Endometrium (tissue), 2 donors: Measurements from ENCODE around the gene KDM3B.
"Not testable (repeated sequence)": the region's sequence is repeated elsewhere in the genome, so short reads cannot be mapped to it uniquely, and the experiment has no call there.

ENCODE experiments used
- FAIRE-seq: peaks from 2 replicates; lab custom pipeline; 2012; peaks lifted over from hg19 to GRCh38; lab: Jason Lieb, UNC
- donor health status: control.
- donor health status: control.

The KDM3B gene

DNA sequence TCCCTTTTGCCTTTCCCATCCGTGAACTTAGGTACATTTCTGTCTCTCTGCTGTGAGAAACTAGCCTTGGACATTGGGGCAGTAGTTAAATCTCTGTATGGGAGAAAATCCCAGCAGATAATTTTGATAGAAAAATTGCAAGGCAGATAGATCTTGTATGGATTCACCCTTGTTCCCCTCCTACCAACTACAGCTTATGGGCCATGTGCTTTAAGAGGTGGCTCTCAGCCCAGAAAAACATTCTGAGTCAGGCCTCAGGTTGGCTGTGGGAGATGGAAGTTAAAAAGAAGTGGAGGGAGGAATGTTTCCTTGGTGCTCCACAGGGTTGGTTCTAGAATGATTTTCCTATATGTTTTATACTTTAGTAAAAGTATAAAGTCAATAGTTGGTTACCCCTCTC, 1.4 kb upstream of the KDM3B start:
- no peak for FAIRE-seq

DNA sequence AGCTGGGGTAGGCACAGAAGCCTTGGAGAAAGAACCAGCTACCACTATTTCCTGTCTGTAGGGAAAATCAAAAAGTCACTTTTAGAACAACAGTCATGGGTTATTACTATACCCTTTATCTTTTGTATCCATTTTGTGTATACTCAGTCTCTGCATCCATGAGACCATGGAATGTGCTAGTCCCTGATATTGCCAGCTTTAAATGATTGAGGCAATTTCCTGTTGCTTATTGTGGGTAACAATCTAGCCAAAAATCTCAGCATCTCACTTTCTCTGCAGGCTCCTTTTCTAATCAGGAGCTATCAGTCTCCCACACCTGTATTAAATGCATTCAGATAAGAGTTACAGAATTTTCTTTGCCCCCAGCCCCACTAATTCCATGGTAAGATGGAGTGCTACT, 968 bp upstream of the KDM3B start:
- no peak for FAIRE-seq

DNA sequence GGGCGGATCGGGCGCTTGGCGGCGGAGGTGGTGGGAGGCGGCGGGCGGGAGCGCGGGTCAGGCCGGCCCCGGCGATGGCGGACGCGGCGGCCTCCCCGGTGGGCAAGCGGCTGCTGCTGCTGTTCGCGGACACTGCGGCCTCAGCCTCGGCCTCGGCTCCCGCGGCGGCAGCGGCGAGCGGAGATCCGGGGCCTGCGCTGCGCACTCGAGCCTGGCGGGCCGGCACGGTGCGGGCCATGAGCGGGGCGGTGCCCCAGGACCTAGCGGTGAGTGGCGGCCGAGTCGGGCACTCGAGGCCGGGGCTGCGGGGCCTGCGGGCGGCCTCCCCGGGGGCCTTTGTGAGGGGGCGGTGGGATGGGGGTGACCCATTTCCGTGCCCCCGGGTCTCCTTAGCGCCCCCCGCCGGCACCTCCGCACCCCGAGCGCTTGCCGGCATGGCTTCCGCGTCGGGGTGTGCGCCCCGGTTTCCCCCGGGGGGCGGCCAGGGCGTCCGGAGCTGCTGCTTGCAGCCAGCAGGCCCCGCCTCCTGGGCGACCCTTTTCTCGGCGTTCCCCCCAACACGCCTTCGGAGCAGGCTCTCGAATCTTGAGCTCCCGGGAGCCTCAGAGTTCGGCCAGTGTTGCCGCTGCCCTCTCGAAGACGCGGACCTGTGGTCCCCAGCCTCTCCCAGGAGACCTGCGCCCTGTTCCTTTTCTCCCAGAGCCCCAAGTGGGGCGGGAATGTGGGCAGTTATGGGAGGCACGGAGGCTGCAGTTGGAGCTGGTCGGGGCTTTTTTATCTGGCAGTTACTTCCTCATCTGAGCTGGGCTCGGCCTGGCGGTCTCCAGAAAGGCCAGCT, 456 bp downstream of the KDM3B start:
- no peak for FAIRE-seq

DNA sequence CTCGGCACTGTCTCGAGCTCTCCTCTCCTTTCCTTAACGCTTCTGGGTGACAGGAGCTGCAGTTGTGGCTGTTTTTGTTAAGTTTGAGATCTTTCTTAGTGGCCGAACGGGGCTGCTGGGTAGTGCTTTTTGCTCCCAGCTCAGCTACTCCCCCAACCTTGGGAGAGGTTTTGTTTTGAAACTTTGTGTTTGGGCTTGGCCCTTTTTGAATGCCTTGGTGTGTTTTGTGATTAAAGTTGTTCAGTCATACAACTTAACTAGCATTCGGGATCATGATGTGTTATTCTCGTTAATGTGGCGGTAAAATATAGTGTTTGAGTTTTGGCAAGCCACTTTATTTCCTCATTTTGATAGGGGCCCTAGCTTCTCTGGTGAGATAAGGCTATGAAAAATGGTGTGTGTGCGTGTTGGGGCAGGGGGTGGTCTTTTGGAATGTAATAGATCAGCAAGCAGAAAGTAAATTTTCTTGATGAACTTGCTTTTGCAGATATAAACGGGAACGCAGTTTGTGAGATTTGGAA, 1.1 kb downstream of the KDM3B start:
- no peak for FAIRE-seq

DNA sequence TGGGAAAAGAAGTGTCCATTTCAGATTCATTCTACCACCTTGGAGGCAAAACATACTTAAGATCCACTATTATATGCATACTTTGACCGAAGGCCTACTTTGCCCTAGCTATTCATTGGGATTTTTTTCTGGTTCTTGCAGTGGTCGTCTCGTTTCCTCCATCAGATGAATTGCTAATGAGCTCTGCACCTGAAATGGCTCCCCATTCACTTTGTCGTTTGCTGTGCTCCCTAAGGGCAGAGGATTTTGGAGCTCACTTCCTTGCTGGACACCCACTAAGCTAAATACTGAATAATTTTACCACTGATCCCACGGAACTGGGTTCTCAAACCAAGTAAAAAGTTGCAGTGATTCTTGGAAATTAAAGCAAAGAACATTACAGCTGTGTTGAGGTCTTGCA, 1.9 kb downstream of the KDM3B start:
- no peak for FAIRE-seq

DNA sequence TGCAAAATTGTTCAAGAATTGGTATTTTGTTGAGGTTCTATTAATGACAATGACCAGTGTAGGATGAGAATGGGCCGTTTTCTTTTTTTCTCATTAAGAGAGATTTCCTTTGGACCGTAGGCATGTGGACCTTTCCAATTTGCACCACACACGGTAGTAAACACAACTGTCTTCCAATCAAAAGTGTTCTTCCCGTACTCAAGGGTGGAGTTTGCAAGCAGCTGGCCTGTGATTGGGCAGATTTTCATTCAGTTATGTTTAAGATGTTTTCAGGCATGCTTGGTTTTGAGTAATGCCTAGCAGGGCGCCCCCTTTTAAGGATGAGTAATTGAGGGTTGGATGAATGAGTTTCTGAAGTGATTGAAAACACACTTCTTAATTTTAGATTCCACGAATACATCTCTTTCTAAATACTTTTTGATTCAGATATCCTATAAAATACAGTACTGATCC, 2.5 kb downstream of the KDM3B start:
- FAIRE-seq, result peak; percentile 21

DNA sequence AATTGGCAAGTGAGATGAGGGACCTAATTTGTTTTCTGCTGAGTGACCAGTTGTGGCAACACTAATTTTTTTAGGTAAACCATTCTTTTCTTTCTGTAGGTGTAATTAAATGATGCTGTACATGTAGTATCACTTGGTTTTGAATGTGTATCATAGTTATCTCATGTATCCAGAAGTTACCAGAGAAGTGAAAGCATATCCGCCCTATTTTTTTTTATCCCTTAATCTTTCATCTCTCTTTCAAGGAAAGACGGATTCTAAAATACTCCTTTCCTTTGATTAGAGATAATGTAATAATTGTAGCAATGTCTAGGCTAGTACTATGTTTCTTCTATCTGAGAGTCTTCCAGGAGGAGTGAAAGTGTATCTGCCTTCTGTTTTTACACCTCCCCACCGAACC, 7.1 kb downstream of the KDM3B start:
- no peak for FAIRE-seq

DNA sequence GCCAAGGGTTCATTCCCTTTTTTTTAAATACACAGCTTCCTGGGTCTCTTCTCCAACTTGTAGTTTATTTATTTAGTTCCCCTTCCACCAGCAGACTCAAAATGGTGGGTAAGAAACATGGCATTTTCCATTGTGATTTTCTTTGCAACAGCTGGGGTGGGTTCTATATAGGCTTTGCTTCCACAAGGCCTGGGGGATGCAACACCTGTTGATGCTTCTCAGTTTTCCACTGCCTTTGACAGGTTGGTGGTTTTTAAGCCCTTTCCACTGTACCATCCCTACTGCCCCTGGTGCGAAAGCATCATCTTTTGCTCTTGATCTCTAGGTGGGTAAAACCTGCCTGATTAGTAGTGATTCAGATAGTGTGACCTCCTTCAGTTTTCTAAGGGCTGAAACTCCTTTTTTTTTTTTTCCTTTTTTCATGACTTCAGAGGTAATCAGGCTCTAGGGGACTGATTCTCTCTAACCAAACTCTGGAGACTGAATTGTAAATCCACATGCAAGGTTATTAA, 8.5 kb downstream of the KDM3B start:
- FAIRE-seq, result no peak

DNA sequence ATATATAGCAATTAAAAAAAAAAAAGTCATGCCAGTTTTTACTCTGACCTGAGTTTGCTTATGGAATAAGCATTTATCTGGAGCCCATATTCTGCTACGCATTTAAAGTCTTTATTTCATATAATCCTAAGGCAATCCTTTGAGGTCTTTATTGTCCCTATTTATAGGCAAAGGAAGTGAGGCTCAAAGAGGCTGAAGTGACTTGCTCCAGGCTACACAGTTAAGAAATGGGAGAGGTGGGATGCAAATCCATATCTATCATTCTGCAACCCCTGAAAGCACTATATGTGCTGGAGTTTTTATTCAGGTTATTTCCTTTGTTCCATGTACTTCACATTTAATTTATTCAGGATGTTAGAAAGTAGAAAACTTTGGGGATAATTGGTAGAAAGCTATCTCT, 12.1 kb downstream of the KDM3B start:
- no peak for FAIRE-seq

DNA sequence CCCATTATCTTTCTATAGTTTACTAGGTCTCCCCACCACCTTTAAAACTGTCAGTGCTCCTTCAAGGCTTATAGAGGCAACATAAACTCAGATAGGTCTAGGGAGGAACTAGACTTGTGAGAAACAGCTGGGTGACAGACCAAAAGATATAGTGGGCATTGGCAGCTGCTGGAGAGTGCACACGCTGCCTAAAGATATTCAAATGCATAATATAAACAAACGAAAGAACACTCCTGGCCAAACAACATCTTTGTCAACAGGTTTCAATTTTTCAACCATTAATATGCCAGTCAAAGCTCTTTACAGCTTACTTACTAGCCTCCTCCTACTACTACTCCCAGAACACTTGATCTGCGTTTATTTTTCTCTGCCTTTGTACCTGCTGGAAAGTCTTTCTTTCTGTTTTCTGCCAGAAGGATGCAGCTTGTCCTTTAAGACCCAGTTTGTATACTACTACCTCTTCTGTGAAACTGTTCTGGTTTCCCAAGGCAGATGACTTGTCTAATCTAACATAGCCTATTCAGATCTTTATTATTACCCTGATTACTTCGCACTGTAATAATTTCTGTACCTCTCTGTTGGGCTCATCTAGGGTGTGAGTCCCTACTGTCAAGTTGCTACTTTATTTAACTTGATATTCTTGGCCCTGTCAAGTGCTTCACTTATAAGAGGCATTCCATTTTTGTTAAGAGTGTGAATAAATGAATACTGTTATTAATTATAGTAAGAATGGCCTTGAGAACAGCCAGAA, 14.3 kb downstream of the KDM3B start:
- no peak for FAIRE-seq

DNA sequence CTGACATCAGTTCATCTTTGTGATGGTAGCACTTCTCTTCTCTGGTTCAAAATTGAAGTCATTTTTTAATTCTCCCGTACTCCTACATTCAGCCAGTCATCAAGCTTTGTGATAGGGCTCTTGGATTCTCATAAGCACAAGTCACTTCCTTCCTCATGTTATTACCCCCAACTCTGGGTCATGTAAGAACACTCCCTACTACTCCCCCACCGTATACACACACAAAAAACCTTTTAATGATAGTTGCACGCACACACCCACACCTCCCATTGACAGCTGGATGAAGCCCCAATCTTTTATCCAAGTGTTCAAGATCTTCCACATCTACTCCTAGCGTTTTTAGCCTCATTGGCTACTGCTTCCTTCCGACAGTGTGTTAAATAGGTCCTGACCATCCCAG, 16.8 kb downstream of the KDM3B start:
- FAIRE-seq, result no peak

DNA sequence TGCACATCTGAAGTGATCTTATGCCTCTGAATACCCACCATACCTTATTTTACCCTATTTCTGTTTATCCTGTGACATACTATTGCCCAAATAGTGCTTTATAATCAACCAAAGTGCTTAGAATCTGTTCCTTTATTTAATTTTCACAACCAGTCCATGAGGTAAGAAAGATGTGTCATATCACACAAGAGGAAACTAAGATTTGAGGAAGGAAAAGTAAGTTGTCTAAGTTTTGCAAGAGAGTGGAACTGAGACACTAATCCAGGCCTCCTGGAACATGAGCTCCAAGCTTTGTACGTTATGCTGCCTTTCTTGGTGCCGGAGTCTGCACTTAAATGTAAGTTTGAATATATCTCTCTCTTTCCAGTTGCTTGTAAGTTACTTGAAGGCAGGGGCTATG, 17.2 kb downstream of the KDM3B start:
- no peak for FAIRE-seq

DNA sequence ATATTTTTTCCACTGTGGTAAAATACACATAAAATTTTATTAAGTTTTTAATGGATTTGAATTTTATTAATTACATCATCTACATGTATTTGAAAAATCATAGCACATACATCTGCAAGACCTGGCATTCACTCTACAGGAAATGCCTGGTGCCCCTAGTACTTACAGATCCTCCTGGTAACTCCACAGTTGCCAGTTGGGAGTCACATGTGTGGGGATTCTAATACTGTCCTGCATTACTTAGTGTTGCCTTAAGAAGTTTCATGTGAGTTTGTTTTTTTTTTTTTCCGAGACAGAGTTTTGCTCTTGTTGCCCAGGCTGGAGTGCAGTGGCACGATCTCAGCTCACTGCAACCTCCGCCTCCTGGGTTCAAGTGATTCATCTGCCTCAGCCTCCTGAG, 18.1 kb downstream of the KDM3B start:
- no peak for FAIRE-seq

DNA sequence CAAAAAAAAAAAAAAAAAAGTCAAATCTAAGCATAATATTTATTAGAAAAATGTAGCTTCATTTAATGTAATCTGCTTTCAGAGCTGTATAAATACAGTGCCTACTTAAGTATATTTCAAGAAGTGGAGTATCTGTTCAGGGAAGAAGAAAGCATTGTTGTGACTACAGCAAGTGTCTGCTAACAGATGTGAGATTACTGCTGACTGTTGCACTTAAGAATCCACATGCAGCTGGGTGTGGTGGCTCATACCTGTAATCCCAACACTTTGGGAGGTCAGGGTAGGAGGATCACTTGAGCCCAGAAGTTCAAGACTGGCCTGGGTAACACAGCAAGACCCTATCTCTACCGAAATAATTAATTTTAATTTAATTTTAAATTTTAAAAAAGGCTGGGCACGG, 19.0 kb downstream of the KDM3B start:
- no peak for FAIRE-seq

DNA sequence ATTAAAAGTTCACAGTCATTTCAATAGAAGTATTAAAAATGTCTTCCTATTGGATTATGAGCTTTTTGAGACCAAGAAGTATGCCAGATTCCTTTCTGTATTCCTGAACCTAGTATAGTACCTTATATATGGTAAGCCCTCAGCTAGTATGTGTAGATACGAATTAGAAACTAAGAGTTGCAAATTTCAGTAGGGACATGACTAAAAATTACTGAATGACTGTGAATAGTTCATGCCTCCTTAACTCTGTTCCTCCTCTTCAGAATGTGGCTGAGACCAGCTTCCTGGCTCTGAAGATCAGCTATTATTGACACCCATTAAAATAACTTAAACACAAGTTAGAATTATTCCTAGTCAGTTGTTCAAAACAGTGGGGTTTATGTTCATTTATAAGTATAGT, 19.7 kb downstream of the KDM3B start:
- no peak for FAIRE-seq

DNA sequence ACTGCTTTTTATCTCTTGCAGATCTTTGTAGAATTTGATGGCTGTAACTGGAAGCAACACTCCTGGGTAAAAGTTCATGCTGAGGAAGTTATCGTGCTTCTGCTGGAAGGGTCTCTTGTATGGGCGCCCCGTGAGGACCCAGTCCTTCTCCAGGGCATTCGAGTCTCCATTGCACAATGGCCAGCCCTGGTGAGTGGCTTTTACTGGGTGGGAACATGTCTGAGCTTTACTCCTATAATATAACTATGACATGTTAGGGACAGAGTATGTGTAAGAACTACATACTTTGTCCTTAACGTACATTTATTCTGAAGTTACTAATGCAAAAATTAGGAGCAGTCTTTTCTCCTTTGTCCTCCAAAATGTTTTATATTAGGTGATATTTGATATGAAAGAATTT, 20.2 kb downstream of the KDM3B start:
- no peak for FAIRE-seq

DNA sequence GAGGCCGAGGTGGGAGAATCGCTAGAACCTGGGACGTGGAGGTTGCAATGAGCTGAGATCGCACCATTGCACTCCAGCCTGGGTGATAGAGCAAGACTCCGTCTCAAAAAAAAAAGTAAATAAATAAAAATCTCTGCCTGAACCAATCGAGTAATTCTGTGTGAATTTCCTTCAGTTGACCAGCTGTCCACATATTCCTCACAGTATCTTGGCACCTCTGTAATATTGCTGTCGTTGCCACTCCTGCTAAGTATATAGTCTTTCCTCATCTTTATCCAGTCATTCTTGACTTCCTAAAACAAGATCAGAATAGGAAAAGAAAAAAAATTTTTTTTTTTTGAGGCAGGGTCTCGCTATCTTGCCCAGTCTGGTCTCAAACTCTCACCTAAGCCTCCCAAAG, 29.9 kb downstream of the KDM3B start:
- no peak for FAIRE-seq

DNA sequence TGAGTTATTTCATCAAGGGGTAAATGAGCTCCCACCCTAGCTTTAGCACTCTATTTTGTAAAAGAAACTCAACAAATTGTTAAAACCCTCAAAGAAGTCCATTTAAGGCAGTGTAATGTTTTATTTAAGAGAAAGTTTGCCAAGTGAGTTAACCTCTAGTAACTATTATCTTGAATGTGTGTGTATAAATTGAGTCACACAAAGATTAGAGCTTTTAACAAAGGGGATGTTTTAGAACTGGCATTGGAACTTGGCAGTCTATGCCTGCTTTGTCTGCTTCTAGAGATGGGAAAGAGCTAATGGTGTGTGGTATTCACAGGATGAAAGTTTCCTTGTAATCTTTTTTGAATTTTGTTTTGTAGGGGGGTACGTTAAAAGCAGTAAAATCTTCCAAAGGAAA, 33.2 kb downstream of the KDM3B start:
- no peak for FAIRE-seq

DNA sequence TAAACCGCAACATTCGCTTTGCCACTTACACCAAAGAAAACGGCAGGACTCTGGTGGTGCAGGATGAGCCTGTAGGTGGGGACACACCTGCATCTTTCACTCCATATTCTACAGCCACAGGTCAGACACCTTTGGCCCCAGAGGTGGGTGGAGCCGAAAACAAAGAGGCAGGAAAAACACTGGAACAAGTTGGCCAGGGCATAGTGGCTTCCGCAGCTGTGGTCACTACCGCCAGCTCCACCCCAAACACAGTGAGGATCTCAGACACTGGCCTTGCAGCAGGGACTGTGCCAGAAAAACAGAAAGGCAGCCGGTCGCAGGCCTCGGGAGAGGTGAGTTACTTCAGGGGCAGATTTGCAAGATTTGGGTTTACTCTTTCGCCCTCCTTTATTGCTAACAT, 33.8 kb downstream of the KDM3B start:
- FAIRE-seq, result no peak

DNA sequence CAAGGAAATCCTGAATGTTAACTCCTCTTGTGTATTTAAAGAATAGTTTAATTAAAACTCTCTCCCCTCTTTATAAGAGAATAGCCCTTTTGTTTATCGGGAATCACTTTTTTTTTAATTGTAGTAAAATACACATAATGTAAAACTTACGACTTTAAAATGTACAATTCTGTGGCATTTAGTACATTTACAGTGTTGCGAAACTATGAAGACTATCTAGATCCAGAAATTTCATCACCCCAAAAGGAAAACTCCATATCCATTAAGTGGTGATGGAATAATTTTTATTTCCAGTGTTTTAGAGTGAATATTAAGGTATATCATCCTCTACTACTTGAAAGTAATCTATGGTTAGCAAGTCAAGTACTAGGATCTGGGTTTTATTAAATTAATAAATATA, 36.8 kb downstream of the KDM3B start:
- FAIRE-seq, result no peak

DNA sequence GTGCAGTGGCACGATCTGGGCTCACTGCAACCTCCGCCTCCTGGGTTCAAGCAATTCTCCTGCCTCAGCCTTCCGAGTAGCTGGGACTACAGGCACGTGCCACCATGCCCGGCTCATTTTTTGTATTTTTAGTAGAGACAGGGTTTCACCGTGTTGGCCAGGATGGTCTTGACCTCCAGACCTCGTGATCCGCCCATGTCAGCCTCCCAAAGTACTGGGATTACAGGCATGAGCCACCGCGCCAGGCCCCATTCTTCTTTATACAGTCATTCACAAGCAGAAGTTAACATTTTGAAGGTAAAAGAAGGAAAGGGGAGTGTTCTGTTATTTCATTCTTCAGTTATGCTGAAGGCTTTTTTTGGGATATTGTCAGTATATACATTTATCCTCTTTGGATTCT, 37.4 kb downstream of the KDM3B start:
- FAIRE-seq, result not testable (repeated sequence)

DNA sequence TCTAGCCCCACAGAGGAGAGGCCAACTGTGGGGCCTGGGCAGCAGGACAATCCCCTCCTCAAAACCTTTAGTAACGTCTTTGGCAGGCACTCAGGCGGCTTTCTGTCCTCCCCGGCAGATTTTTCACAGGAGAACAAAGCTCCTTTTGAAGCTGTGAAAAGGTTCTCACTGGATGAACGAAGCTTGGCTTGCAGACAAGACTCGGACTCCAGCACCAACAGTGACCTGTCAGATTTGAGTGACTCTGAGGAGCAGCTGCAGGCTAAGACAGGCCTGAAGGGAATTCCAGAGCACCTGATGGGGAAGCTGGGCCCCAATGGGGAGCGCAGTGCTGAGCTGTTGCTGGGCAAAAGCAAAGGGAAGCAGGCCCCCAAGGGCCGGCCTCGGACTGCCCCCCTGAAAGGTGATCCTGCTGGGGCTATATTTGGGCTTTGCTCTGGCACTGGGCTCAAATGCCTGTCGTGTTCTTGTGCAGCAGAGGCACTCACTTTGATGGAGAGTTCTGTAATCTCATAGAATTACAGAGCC, 39.4 kb downstream of the KDM3B start:
- no peak for FAIRE-seq

DNA sequence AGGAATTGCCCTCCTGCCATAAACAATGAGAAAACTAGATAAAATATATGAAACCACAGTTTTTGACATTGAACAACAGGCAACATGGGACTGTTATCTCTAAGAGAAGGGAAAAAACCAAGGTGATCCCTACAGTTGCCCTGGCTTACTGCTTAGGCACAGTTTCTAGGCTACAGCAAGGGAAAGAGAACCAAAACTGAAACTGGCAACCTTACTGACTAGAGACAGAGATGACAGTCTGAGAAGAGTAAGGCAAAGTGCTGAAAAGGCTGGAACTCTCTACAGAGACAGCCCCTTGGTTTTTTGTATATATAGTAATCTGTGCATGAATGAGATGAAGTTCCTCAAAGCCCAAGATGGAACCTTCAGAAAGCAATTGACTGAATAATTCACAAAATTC, 50.2 kb downstream of the KDM3B start:
- no peak for FAIRE-seq
